GM21390 (cell line): Measurements from ENCODE around the gene MPHOSPH6.
"Not testable (repeated sequence)": the region's sequence is repeated elsewhere in the genome, so short reads cannot be mapped to it uniquely, and the experiment has no call there.

Source experiments
- ATAC-seq: cut with Tn5 transposase; IDR thresholded peaks from one replicate; pipeline ENCODE4 v1.9.1; 2021; ENCODE audit not compliant: unreplicated experiment

Gene MPHOSPH6

DNA sequence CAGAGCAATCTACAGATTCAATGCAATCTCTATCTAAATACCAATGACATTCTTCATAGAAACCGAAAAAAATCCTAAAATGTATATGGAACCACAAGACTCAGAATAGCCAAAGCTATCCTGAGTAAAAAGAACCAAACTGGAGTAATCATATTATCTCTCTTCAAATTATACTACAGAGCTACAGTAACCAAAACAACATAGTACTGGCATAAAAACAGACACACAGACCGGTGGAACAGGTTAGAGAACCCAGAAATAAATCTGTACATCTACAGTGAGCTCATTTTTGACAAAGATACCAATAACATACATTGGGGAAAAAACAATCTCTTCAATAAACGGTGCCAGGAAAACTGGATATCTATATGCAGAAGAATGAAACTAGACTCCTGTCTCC is 45.4 kb downstream of the MPHOSPH6 start:
- ATAC-seq: no peak

DNA sequence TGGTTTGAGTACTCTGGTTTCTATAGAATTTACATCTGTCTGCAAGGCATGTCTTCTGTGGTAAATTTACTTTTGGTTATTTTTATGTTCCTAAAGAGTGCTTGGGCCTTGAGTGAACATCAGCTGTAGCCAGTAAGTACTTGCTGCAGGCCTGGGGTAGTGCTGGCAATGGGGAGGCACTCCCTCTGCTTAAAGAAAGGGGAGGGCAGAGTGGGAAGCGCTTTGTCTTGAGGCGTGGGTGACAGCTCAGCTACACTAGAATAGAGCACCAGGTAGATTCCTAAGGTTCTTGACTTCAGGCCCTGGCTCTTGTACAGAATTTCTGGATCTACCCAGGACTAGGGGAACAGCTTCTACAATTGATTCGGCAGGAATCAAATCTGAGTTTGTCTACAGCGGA is 50.6 kb downstream of the MPHOSPH6 start:
- ATAC-seq: no peak

DNA sequence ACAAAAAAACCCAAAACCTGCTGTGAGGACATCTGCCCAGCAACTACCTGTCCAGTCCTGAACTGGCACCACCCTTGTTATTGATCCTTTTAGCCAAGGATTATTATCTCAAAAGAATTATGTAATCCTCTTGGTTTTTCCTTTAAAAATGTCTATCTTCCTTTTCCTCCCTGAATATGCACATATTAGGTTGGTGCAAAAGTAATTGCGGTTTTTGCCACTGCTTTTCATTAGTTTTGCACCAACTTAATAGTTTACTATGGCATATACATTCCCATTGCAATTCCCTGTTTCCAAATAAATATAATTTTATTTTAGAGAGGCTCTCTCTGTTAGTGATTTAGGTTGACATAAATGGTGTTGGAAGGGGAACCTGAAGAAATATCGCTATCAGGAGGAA is 51.3 kb downstream of the MPHOSPH6 start:
- no peak for ATAC-seq

DNA sequence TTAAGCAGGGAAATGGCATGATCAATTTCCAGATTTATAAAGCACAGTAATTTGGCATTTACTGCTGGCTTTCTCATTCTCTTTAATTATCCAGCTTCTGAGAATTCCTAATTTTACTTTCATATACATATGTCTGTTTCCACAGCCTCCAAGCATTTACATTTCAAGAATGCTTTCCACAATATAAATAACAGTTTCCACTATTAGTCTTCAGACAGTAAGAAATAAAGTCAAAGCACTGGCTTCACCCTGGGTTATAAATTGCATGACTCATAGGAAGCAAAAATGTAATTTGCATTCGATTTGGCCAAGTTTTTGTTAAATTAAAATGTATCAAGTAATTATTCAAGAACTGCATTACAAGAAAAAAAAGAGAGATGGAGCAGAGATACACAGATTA is 53.5 kb downstream of the MPHOSPH6 start:
- no peak for ATAC-seq

DNA sequence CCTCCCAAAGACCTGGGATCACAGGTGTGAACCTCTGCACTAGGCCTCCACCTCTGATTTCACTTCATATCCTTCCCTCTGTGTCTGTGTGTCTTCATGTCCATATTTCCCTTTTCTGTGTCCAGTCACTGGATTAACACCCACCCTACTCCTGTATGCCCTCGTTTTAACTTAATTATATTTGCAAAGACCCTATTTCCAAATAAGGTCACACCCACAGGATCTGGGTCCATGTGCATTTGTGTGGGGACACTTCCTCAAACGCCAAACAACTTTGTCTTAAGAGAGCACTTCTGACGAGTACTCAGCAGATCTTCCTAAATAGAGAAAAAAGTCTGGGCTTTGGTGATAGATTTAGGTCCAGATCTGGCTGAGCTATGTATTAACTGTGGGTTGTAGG is 56.3 kb downstream of the MPHOSPH6 start:
- no peak for ATAC-seq

DNA sequence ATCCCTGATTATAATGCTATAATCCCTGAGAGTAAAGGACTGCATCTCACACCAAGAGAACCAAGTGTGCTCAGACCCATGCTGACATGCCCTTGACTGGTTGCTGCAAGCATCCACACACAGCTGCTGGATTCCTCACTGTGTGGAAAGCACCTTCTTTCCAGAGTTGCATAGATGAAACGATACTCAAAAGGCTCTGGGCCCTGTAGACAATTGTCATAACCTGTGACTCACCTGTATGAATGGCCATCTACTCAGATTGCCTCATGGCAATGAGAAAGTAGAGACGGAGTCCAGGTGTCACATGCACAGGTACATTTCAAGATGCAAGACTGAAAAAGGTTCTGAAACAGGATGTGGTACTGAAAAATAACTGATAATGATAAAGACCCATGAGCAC is 58.1 kb downstream of the MPHOSPH6 start:
- ATAC-seq: no peak

DNA sequence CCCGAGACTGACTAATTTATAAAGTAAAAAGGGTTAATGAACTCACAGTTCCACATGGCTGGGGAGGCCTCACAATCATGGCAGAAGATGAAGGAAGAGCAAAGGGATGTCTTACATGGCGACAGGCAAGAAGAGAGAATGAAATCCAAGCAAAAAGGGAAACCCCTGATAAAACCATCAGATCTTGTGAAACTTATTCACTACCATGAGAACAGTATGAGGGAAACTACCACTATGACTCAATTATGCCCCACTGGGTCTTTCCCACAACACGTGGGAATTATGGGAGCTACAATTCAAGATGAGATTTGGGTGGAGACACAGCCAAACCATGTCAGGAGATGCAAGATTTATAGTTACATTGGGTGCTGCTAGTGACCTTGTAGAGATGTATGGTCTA is 60.8 kb downstream of the MPHOSPH6 start:
- not testable (repeated sequence) for ATAC-seq

DNA sequence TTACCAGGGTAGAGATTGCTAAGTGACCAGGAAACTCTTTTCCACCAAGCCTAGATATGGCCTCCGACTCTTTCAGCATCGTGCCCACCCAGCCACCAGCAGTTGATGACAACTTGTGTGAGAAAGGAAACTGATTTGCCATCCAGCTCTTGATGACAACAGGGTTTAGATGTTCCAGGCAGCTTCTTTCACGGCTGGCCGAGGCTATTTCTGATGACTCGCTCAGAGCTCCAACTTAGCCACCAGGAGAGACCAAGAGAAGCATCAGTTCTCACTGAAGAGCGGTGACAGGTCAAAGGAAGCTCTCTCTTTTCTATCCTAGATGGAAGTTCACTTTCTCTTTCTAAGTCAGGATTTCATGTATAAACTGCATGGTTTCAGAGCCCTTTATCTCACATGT is 61.2 kb downstream of the MPHOSPH6 start:
- ATAC-seq: no peak

DNA sequence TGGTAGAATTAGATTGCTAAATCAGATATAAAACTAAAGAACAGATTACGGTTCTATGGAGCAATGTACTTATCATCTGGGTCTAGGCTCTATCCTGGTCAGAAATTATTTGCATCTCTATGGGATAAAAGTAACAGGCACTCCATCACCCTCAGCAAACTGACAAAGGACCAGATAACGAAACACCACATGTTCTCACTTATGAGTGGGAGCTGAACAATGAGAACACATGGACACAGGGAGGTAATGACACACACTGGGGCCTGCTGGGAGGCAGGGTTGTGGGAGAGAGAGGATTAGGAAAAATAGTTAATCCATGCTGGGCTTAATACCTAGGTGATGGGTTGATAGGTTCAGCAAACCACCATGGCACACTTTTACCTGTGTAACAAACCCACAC is 61.9 kb downstream of the MPHOSPH6 start:
- ATAC-seq: no peak

DNA sequence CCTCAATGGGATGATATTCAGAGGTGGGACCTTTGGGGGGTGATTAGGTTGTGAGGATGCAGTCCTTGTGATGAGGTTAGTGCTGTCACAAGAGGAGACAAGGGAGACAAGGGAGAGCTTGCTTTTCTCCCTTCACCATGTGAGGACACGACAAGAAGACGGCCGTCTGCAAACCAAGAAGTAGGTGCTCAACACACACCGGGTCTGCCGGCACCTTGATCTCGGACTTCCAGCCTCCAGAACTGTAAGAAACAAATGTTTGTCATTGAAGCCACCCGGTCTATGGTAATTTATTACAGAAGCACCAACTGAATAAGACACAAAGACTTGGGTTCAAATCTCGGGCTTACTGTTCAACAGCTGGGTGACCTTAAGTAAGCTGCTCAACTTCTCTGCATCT is 64.9 kb downstream of the MPHOSPH6 start:
- no peak for ATAC-seq
